ENCODE results near the gene DLX4. TPM values are rescaled to one million over a fixed set of nuclear protein-coding genes. Genes with fewer than 3 reads are reported as not detected.

Gene DLX4
- total RNA-seq, 4 donors from 2014 or later: 1.4 to 5.7 (median 3.4) TPM

DNA sequence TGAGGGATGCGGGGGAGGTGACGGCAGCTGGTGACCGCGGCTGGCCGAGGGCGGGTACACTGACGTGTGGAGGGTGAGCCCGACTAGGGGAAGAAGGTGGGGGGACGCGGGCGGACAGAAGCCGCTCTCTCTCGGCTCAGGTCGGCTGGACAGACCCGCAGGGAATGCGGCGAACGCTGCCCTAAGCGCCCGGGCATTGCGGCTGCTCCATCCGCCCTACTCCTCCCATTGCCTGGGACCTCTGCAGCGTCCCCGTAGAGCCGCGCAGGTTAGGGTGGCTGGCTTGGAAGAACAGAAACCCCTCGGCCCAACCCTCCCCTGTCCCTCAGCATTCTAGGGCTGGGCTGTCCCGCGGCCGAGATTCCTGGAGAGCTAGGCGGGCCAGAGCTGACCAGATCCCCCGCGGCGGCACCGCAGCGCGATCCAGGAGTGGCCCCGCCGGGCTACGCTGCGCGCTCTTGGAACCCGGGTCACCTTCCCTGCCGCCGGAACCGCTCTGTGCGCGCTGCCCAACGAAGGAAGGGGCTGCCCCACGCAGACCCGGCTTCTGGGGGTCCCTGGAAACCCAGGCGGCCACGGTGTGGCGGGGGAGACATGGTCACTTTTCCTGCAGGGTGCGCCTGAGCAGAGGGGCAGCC lies 3.0 kb downstream of the DLX4 start:
- TF ChIP-seq, protein P1, sequence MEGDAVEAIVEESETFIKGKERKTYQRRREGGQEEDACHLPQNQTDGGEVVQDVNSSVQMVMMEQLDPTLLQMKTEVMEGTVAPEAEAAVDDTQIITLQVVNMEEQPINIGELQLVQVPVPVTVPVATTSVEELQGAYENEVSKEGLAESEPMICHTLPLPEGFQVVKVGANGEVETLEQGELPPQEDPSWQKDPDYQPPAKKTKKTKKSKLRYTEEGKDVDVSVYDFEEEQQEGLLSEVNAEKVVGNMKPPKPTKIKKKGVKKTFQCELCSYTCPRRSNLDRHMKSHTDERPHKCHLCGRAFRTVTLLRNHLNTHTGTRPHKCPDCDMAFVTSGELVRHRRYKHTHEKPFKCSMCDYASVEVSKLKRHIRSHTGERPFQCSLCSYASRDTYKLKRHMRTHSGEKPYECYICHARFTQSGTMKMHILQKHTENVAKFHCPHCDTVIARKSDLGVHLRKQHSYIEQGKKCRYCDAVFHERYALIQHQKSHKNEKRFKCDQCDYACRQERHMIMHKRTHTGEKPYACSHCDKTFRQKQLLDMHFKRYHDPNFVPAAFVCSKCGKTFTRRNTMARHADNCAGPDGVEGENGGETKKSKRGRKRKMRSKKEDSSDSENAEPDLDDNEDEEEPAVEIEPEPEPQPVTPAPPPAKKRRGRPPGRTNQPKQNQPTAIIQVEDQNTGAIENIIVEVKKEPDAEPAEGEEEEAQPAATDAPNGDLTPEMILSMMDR (IDR thresholded peaks at IDR 0.05): no peak
- TF ChIP-seq EP300 (IDR thresholded peaks at IDR 0.05) (no peak), POLR2AphosphoS5 (IDR thresholded peaks at IDR 0.05) (no peak)
- Histone ChIP-seq H3K27me3 (peaks cover 87% of the 10 kb centered on the region), H3K9me3 (no peaks in the 10 kb centered on the region), H3K4me3 (peak overlapping the region; percentile 36), H3K36me3 (no peaks in the 10 kb centered on the region), H3K27ac (no peak overlapping the region), H3K4me1 (peaks cover 57% of the 10 kb centered on the region)
- WGBS: no CpG with 5 or more reads among the region's 55 CpGs
- no peak for DNase-seq (ENCODE audit: low spot score in 2 of 2)

DNA sequence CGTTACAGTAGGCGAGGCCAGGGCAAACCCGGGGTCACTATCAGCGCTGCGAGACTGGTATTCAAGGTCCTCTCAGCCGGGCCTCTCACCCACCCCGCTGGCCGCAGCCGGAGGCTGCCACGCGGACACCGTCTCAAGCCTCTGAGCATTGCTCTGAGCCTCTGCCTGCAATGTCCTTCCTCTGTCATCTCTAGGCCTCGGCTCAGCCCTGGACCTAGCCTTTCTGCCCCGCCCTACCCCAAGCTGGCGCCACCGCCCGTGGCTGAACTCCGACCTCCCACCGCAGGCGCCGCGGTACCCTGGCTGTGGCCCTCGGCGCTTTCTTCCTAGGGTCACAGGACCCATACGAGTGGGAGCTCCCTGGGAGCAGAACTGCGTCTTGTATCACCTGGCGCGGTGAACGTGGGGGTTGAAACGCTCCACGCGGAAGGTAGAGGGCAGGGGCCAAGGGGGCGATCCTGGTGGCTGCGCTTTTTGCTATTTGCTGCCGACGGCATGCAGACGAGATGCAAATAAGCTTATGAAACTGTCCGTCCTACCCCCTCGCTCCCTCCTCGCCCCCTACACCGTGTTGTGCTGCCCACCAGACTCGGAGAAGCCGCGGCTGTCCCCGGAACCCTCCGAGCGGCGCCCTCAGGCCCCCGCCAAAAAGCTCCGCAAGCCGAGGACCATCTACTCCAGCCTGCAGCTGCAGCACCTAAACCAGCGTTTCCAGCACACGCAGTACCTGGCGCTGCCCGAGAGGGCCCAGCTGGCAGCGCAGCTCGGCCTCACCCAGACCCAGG lies 3.7 kb downstream of the DLX4 start:
- WGBS: 34% methylated on average over 19 of the region's 57 CpGs
- no peaks in the 10 kb centered on the region for H3K36me3 ChIP-seq
- H3K4me1 ChIP-seq: peaks cover 64% of the 10 kb centered on the region
- H3K4me3 ChIP-seq: peak overlapping the region; percentile 36
- no peak overlapping the region for H3K27ac ChIP-seq
- no peak for TF ChIP-seq POLR2A (IDR thresholded peaks at IDR 0.05)
- TF ChIP-seq, protein P1 (IDR thresholded peaks at IDR 0.05): no peak
- TF ChIP-seq EP300 (IDR thresholded peaks at IDR 0.05): no peak
- no peak for TF ChIP-seq POLR2AphosphoS5 (IDR thresholded peaks at IDR 0.05)
- no peaks in the 10 kb centered on the region for H3K9me3 ChIP-seq
- no peak for DNase-seq (ENCODE audit: low spot score in 2 of 2)
- peaks cover 81% of the 10 kb centered on the region for H3K27me3 ChIP-seq

DNA sequence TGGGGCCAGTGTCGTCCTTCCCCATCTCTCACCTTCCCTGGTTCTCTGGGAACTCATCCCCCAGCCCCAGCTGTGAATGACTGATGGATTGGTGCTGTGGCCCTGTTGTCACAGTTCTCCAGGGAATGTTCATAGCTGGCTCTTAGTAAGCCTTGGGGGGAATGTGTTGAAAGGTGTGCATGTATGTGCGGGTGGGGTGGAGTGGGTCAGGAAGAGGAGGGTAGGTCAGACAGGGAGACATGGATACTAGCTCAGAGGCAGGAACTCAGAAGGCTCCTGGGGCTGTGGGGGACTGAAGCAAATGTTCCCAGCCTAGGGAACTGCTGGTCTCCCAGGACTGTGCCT lies 4.3 kb downstream of the DLX4 start:
- H3K4me3 ChIP-seq: no peak overlapping the region
- no peak overlapping the region for H3K27ac ChIP-seq
- H3K36me3 ChIP-seq: no peaks in the 10 kb centered on the region
- 27% methylated on average over 1 of the region's 2 CpGs for WGBS
- DNase-seq (ENCODE audit: low spot score in 2 of 2): no peak
- no peaks in the 10 kb centered on the region for H3K9me3 ChIP-seq
- H3K27me3 ChIP-seq: peaks cover 78% of the 10 kb centered on the region
- H3K4me1 ChIP-seq: peaks cover 68% of the 10 kb centered on the region
- TF ChIP-seq EP300 (IDR thresholded peaks at IDR 0.05): no peak

DNA sequence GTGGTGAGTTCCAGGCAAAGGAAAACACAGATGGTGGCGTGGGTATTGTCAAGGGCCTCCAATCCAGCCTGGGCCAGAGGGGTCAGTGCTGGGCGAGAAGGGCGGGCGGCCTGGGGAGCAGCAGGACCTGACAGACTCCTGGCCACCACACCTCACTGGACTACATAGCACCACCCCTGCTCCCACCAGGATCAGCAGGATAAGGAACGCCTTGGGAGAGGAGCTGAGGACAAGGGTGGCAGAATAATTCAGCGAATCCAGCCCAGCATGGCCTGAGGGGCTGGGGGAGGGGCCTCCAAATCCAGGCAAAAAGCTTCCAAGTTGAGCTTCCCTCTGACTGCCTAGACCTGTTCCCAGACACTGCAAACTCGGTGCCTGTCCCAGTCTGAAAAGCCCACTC lies 6.5 kb downstream of the DLX4 start:
- no peak overlapping the region for H3K27ac ChIP-seq
- H3K27me3 ChIP-seq: peaks cover 62% of the 10 kb centered on the region
- WGBS: 61% methylated on average over 7 of the region's 7 CpGs
- no peak for DNase-seq (ENCODE audit: low spot score in 2 of 2)
- H3K9me3 ChIP-seq: no peaks in the 10 kb centered on the region
- peaks cover 67% of the 10 kb centered on the region for H3K4me1 ChIP-seq
- no peak overlapping the region for H3K4me3 ChIP-seq
- H3K36me3 ChIP-seq: no peaks in the 10 kb centered on the region
- TF ChIP-seq, protein P1 (IDR thresholded peaks at IDR 0.05): no peak
- TF ChIP-seq POLR2A (IDR thresholded peaks at IDR 0.05) (no peak), EP300 (IDR thresholded peaks at IDR 0.05) (no peak), POLR2AphosphoS5 (IDR thresholded peaks at IDR 0.05) (no peak)

DNA sequence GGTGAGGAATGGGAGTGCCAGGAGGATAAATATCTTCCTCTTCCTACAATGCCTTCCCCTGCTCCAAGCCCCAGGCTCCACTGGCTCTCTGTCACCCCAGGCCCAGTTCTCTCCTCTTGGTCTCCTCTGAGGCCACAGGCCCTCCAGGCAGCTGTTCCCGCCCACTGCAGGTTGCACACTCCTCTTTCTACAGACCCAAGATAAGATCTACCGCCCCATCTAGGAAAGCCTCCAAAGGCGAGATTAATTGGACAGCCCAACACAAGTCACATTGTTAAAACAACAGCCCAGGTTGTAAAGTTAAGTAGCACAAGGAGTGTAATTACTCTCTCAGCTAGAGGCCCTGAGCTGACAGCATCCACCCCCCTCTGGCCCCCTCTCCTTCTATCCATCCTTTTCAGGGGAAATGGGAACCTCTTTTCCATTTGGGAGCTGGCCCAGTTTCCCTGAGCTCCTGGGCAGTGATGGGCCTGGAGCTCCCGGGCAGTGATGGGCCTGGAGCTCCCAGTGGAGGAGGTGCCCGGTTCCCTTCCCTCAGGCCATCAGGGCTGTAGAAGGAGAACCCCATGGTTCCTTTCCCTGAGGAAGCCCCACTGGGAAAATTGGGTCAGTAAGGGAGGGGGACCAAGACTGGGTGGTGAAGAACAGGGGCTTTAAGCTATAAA lies 7.3 kb downstream of the DLX4 start:
- Histone ChIP-seq H3K36me3 (no peaks in the 10 kb centered on the region), H3K4me3 (no peak overlapping the region), H3K4me1 (peaks cover 72% of the 10 kb centered on the region), H3K27me3 (peaks cover 60% of the 10 kb centered on the region), H3K27ac (no peak overlapping the region), H3K9me3 (no peaks in the 10 kb centered on the region)
- TF ChIP-seq, protein P1 (IDR thresholded peaks at IDR 0.05): no peak
- TF ChIP-seq POLR2A (IDR thresholded peaks at IDR 0.05) (no peak), POLR2AphosphoS5 (IDR thresholded peaks at IDR 0.05) (no peak), EP300 (IDR thresholded peaks at IDR 0.05) (no peak)
- WGBS: 62% methylated on average over 5 of the region's 5 CpGs
- no peak for DNase-seq (ENCODE audit: low spot score in 2 of 2)
